Activated gamma-delta T cell (primary cell): ENCODE measurements around the gene EPB41L4A.
"Not testable (repeated sequence)": the region's sequence is repeated elsewhere in the genome, so short reads cannot be mapped to it uniquely, and the experiment has no call there.

Experiments used
- DNase-seq: peaks from one replicate; lab custom pipeline; 2025; lab: John Stamatoyannopoulos, UW

The EPB41L4A gene

DNA sequence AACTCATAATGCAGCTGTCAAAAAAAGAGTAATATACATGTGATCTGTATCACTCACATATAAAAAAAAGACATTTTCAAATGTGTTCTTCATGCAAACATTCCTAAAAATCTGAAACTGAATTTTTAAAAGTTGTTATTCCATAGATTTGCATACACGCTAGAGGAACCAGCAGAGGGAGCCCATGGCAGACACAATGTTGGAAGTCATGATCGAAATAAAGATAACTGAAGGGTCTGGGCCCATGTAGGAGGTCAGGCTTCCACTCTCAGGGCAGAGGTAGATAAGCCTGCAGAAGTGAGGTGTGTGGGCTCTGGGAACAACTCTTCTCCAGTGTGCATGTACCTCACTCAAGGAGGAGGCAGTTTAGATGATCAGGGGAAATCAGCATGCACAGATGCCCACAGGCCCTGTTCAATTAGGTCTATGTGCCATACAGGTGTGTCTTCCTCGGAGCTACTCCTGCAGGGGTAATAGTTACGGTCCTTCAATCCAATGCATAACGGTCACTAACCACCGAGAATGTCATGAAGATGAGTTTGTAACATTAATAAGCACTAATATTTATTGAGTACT lies 208.6 kb downstream of the EPB41L4A start:
- no peak for DNase-seq

DNA sequence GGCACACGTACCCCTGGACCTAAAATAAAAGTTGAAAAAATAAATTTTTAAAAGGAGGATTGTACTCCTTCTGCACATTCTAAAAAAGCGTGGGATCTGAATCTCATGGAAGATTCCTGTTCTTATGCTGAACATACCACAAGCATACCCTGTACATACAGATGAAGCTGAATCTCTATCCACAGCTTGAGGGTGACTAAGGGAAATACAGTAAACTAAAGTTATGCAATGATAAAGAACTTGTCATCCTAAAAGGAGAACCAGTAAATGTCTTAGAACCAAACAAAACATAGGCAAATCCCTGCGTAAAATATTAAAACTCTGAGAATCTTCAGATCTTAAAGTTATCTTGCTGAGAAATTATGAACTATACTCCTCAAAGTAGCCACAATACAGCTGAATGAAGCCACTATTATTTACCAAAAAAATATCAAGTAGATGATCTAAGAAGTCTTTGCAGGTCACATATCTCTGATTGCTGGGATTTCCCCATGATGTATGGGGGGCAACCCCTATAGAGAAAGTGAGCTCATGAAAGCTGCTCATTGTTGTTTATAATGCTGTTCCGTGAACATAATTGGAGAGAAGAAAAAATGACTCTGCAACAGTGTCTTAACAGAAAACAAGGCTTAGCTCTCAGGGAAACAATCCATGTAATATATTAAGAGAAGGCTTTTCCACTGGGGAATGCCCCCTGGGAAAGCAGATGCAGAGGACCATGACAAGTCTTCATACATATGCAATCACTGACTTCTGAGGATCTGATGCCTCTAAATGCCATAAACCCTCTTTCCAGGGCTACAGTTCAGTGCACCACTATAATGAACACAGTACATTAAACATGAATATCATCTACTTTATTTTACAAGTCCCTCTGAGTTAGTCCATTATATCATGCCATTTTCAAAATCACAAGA lies 210.1 kb downstream of the EPB41L4A start:
- DNase-seq = no peak

DNA sequence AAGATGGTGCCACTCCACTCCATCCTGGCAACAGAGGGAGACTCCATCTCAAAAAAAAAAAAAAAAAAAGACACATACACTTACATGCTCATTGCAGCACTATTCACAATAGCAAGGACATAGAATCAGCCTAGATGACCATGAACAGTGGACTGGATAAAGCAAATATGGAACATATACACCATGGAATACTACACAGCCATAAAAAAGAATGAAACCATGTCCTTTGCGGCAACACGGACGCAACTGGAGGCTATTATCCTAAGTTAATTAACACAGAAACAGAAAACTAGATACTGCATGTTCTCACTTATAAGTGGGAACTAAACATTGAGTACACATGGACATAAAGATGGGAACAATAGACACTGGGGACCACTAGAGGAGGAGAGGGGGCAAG lies 210.9 kb downstream of the EPB41L4A start:
- DNase-seq = not testable (repeated sequence)

DNA sequence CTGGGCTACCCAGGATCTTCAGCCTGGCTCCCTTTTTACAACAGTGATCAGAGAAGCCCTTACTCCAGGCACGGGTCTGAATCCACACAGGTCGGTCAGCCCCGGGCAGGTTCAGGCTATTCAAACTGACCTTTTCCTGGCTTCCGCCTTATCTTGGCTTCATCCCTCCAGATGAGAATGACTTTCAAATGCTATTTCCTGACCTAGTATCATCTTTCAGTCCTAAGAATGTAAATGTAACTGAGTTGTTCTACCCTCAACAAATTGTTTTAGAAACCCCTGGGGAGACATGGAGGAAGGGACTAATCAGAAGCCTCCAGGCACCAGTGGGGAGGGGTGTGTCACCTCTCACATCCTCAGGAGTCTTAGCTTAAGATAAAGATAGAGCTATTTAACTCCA lies 213.2 kb downstream of the EPB41L4A start:
- DNase-seq = no peak

DNA sequence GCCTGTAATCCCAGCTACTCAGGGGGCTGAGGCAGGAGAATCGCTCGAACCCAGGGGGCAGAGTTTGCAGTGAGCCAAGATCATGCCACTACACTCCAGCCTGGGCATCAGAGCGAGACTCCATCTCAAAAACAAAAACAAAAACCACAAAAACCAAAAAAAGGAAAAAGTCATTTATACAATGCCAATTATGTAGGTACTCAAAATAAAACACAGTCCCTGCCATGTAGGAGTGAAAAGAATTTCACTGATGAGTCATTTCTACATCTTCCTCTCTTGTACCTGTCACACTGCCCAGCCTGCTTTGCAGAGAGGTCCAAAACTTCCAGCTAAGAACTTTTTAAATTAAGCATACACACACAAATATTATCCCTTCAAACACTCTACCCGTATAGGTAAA lies 215.8 kb downstream of the EPB41L4A start:
- no peak for DNase-seq

DNA sequence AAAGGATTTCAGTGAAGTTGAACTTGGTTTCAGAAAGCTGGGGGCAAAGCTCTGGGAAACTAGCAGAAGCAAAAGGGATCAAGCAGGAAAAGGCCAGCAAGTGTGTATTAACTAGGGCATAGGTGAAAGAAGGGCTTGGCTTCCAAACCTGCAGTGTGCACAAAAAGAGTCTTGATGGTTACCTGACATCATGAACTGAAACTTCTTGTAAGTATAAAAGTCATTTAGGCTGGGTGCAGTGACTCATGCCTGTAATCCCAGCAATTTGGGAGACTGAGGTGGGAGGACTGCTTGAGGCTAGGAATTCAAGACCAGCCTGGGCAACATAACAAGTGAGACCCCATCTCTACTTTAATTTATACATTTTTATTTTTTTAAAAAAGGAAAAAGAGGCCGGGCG lies 216.4 kb downstream of the EPB41L4A start:
- no peak for DNase-seq

DNA sequence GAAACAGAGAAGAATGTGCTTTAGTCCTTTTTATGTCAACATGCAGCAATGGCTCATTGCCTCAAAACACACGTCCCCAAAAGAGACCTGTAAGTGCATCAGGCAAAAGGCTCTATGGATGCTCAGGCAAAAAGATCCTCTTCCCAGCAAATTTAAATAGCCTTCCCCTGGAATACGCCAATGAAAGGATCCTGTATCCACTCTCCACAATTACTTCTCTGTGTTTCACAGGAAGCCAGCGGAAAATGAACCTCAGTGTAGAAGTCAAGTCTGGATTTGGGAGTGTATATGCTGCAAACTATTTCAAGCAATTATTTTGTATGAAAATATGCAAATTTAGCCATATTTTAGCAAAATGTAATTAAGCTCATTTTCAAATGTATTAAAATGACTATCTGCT lies 217.9 kb downstream of the EPB41L4A start:
- no peak for DNase-seq

DNA sequence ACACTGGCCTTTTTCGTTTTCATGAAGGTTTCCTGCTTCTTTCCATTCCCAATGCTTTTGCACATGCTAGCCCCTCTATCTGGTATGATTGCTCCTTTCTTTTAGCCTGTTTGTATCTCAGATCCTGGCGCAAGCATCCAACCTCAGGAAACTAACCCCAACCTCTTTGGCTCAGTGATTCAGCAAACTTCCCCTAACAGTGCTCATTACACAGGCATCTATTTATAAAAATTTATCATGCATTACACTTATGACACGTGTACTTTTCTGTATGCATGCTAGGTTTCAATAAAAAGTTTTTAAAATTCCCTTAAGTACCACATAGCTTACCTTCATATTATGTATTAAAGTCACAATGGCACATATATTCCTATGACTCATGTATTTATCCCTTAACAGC lies 218.9 kb downstream of the EPB41L4A start:
- DNase-seq = no peak

DNA sequence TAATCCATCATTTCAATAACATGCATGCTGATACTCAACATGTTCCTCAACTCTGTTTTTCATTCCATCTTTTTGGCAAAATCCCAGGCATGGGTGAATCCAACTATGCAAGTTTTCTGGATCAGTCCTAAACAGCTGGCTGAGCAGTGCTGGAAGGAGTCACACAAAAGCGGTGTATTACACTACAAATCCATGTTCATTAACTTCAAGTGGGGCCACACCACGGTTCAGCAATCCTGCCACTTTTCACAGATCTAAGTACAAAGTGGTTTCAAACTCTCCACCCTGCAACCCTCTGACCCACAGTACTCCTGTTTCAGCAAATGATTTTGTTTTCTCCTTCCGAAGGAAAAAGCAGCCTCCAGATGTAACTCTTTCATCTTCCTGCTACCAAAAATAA lies 222.5 kb downstream of the EPB41L4A start:
- no peak for DNase-seq

DNA sequence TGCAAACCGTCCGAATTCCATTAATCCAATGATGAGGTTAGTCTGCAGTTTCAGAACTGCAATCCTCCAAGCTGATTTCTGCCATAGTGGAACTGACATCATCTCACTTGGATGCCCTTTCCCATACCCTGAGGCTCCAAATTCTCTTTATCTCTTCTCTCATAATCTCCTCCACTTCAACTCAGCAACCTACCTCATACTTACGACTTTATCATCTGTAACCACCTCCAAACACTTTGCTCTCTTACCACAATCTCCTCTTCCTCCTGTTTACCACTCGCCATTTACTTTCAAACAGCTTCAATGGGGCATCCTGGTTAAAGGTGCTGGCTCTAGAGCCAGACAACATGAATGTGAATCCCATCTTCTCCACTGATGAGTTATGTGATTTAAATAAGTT lies 223.2 kb downstream of the EPB41L4A start:
- DNase-seq = no peak

DNA sequence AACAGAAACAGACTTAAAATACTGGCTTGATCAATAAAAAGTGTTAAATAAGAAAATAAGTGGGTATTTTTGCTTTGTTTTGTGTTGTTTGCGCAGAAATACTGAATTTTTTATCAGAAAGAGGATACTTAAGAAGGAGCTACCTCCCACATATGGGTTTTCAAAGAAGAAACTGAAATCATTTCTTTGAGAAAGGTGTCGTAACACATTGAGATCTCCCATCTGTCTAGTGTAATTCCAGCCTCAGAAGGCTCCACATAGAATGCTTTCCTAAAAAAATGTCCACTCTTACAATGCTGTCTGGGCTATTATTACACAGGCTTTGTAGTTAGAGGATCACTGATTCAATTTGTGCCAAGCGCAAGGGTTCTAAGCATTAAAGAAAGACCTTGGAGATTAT lies 226.2 kb downstream of the EPB41L4A start:
- no peak for DNase-seq

DNA sequence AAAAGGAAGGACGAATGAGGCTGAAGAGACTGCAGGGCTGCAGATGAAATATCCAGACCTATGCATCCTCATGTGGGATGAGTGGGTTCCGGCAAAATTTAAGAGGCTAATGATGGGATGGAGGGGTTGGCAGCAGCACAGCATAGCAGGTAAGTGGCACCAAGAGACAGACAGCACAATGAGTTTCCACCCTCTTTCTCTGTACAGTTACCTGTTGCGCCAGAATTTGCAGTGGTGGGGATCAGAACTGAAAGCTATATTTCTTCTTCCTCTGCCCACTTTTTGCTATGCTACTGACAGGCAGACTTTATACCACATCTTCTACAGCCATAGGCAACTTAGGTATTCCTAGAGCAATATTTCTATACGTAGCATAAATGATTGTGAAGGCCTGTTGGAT lies 227.0 kb downstream of the EPB41L4A start:
- DNase-seq = no peak

DNA sequence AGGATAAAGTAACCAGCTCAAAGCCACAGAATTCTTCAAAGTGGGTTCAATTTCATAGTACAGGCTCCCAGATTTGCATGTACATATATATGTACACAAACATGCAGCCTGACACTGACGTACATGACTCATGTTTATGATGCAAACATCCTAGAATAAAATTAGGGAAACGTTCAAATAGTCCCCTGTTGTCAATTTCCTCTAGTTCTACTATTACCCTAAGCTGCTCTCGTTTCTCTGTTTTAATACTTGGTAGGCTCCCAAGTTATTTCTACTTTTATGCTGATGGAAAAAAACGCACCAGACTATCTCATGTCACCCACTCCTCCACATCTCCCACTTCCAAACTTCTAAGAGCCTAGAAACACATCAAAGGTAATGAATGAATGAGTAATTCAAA lies 229.7 kb downstream of the EPB41L4A start:
- DNase-seq = no peak

DNA sequence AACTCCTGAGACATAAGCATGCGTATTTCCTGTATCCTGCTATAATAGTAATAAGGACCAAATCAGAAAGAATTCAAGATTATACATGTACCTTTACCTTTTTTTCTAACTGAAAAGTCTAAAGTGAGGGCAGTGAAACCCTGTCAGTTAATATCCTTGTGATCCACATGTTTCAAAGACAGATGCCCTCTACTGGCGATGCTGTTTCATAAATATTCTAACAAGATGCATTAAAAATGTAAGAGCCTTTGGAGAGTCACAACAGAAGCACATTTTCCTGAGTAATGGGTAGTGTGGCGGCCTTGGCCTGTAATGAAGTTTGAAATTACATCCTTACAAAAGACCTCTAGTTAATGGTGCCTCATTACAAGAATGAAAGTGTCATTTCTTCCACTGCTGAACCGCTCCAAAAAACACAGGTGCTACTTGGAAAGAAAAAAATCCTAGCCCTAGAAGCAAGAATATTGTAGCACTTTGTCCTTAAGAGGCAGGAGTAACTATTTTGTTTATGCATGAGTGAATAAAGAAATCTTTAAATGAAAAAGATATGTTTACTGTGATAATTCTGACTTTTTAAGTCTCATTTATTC lies 232.6 kb downstream of the EPB41L4A start:
- DNase-seq = no peak

DNA sequence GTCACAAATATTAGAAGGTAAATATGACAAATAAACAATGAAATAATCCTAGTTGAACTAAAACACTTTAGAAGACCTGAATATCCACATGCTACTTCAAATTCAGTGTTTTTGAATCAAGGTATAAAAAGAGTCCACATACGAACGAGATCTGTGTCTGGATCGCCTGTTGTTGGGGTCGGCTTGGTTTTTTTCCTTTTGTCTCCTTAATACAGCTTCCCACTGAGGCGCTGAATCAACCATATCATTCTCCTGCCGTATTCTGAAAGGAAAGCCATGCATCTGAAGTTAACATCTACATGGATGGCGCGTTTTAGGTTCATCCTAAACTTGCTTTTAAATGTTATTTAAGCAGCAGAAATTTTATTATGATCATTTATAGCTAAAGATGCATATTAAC lies 235.2 kb downstream of the EPB41L4A start:
- DNase-seq = no peak

DNA sequence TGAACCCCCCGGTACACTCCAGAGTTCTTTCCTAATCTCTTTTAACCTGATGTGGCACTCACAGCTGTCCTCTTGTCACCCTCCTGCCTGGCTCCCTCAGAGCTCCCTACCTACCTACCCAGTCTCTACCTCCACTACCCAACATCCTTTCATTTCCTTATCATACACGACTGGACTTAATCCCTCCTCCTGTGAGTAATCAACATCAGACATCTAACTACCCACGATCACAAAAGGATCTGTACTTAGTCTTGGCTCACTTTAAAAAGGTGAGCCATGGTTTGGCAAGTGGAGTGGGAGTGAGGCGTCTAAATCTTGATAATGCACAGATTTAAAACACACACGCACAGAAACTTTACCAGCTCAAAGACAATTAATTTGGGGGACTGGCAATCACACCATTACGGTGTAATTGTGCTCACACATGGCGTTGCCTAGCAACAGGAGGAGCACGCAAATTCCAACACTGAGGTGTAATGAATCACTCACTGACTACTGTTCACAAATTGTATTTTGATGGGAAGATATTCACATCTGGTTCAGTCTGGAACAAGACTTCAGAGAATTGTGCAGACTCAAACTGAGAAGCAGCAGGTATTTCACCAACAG lies 235.9 kb downstream of the EPB41L4A start:
- DNase-seq = no peak

DNA sequence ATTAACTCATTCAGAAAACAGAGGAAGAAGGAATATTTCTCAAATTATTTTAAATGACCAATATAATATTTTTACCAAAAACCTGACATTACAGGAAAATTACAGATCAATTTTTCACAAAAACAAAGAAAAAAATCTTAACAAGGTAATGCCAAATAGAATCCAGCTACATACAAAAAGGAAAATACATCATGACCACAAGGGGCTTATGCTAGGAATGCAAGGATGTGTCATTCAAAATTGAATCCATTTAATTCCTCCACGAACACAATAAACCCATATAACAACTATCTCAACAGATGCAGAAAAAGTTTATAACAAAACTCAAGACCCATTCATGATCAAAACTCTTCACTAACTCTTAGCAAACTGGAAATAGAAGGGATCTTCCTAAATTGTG lies 239.8 kb downstream of the EPB41L4A start:
- no peak for DNase-seq

DNA sequence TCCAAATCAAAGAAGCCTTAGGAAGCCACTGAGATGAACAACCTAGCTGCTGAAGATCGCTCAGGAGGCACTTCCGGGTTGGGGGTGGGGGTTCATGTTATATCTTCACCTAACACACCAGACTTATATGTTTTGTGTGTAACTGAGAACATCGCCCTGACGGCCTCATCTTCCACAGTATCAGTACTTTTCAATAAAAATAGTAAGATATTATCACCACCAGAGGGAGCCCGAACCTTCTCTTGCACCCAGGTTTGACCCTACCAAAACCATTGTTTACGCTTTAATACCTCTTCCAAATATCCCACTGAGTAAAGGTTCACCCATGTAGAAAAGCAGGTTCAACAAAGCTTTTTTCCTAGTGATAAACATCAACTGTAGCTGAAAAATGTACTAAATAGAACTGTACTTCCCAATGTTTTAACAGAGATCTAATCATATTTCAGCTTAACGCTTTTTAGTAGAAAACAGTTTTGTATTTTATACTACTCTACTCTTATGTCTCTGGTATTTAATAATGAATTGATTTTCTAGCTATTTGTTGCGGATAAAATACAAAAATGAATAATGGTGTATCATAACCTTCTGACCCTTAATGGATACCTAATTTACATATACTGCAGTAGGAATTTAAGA lies 244.0 kb downstream of the EPB41L4A start:
- no peak for DNase-seq

DNA sequence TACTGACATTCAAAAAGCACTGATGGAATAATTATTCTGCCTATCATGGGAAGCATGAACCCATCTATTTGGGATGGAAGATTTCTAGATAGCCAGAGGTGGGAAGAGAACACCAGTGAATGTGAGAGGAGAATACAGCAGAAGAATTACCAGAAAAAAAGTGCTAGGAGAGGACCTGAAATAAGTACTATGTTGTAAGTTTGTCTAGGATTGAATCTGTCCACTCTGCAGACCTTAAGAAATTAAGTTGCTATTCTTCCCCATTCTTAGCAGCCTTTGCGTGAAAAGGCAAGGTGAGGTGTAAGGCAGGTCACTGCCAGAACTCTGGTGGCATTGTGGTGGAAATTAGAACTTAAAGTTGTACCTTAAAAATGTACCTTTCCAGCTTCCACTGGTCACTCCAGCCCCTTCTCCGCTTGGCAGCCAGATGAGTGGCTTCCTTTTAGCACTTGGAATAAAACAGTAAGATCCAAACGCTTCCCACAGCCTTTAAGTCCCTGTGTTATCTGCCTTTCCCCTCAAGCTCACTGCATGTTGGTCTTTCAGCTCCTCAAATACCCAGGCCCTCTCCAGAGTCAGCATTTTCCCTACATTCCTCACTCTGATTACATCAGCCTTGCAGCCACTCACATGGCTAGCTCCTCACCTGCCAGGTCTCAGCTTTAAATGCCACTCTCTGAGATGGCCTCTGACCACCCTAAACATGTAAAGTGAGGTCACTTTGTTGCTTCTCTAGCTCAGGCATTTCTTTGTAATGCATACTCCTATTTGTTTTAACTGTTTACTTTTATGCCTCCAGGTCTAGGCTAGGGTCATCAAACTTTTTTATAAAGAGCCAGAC lies 253.0 kb downstream of the EPB41L4A start:
- no peak for DNase-seq

DNA sequence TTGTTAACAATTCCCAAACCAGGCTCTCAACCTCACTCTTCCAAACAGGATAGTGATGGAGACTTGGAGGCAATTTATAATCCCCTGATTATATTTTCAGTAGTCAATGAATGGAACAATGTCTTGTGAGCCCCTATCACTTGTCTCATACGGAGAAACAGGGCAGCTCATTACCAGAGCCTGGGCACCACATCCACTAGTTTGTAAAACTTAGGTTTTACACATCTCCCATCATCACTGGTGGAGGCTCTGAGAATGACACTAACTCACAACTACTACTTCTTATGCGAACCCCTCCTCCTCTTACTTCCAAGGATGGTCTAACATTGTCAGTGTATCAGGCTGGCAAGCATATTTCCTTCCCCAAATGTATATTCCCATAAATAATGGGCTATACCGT lies 253.7 kb downstream of the EPB41L4A start:
- no peak for DNase-seq

DNA sequence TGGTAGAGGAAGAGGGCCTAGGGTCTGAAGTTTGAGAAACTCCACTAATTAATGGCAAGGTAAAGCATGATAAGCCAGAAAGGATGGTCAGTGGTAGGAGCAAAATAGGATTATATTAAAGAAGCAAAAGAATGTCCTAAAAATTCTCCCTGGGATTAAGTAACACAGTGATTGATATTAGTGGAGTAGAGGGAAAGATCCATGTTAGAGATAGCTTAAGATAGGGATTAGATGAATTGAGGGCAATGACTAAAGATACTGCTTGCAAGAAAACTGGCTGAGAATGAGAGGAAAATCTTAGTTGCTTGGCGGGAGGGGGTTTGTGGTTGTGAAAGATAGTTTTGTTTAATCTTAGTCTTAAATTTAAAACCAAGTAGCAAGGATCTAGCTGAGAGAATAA lies 255.6 kb downstream of the EPB41L4A start:
- DNase-seq = no peak

DNA sequence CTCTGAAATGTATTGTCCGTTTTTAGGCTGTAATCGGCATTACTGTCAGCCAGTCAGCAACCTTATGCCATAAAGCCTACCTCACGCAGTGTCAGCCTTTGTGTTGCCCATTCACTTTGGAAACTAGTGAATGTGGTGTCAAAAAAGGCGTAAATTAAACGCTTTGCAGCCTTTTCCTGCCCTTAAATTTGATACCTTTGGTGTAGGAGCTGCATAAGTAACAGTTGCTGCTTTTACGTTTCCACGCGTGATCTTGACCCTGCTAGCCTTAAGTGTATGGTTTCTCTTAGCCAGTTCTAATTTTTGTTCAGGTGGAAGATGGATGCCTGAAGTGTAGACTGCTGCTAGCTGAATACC lies 257.7 kb downstream of the EPB41L4A start:
- no peak for DNase-seq
